Ammon's horn (tissue), 1 donor: Measurements from ENCODE around the gene CHN1.

Experiments
- DNase-seq: peaks from one replicate; pipeline ENCODE4 v3.0.0-alpha.2; 2016; ENCODE audit warnings: low spot score

Gene CHN1

DNA sequence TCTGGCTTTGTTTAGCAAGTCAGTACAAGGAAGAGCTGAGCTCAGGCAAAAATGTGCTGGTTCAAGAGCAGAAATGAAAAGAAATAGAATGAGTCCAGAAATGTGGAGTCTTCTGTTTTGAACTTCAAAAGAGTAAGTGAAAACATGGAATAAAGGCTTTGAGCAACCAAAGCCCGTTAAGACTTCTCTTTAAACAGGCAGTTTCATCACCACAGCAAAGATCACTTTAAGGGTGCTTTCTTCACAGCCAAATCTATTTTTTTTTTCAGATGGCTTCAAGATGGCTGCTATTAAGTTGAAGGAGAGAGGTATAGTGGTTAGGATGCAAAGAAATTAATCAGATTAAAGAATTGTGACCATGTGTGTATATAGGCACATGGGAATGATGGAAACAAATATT, 238.9 kb downstream of the CHN1 start:
- DNase-seq: no peak

DNA sequence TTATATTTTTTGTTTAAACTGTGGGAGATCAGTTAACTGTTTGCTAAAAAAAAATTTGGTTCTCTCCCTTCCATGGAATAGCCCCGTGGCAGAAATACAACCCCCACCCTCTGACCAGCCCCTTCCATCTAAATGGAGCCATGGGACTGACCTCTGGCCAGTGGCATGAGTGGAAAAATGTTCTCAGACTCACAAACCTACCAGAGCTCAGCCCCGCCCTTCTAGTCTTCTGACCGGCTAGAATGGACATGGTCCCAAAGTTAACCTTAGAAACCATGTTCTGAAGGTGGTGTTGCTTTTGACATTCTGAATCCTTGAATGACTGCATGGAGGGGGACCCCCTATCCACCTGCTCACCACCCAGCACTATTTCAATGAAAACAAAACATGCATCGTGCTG, 239.6 kb downstream of the CHN1 start:
- DNase-seq: no peak

GRCh38 chr2:174764280-174765255, 240.6 kb downstream of the CHN1 start, which contains the start of gene CHRNA1:
TSS of gene CHRNA1 (minus strand) at chr2:174764472. CDS start at chr2:174764394, 78 bp downstream.
- DNase-seq: no peak

GRCh38 chr2:174763780-174764179, 241.4 kb downstream of the CHN1 start:
- no peak for DNase-seq

DNA sequence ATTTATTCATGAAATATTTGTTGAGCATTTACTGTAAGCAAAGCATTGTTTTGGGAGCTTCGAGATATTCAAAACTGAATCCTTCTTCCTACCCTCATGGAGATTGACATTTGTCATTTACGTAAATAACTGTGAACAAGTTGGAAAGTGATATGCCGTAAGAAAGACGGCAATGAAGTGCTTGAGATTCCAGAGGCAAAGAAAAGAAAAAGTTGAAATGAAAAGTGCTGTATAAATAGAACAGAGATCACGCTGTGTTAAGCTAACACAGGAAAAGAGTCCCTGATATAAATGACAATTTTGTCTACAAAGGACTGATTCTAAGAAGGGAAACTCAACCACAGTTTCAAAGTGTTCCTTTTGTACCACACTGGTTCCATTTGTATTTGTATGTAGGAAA, 242.7 kb downstream of the CHN1 start:
- no peak for DNase-seq

DNA sequence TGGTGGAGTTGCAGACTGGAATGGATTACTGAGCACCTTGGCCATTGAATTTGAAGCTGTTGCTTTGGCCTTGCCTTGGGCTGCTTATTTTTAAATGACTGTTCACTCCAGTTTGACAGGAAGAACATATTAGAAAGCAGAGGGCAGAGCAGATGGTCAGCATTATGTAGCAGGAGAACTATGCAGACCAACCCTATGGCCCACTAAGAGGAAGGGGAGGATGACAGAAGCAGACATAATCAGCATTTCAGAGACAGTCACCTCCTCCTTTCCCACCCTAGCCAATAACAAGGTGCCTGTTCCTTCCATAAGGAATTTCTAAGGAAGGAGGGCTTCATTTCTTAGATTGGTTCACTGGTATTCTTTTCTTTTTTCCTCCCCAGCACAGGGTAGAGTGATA, 243.3 kb downstream of the CHN1 start:
- DNase-seq: no peak

DNA sequence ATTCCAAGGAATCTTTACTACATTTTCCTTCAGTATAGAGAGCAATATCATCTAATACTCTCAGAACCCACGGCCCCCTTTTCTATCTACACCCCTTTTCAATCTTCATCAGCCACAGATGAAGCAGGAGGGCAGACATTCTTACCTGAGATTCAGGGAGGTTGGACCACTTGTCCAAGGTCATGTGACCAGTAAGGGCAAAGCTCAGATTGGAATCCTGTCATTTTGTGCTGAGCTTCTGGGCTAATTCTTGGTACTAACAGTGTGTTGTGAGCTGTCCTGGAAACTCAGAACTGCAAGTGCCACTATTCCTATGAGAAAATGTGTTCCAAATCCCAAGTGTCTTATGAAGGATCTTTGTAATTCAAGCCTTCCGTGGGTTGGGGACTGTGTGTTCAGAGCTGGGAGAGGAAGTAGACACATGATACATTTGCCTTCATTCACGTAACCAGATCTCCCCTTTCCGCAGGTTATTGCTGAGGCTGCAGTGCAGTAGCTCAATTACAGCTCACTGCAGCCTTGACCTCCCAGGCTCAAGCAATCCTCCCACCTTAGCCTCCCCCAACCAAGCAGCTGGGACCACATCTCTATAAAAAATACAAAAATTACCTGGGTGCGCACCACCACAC, 244.2 kb downstream of the CHN1 start:
- DNase-seq: no peak

DNA sequence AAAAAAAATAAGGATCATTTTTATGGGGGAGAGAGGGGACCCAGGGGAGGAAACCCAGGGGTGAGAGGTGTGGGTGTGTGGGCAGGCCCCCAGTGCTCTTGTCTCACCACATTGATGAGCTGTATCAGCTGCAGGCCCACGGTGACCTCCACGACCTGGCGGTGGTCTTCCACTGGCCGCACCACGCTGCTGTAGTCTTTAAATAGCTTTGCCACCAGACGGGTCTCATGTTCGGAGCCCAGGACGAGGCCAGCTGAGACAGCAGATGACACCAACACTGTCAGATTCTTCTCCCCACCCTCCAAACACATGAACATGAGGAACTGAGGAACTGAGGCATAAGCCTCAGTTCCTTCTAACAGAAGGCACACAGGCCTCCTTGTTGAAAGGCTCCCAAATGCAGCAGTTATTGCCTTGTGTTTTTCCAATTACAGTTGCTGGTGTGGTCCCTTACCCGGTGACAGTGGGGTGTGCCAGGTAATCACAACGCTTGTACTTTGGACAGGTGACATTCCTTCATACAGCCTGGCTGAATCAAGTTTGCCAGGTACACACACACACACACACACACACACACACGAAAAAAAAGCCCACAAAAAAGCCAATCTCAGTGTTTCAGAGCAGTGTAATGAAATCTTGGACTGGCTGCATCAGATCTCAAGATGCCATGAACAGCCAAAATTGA, 245.7 kb downstream of the CHN1 start:
- no peak for DNase-seq

GRCh38 chr2:174756743-174757142, 248.4 kb downstream of the CHN1 start:
- no peak for DNase-seq

GRCh38 chr2:174753038-174753633, 252.0 kb downstream of the CHN1 start:
- no peak for DNase-seq

DNA sequence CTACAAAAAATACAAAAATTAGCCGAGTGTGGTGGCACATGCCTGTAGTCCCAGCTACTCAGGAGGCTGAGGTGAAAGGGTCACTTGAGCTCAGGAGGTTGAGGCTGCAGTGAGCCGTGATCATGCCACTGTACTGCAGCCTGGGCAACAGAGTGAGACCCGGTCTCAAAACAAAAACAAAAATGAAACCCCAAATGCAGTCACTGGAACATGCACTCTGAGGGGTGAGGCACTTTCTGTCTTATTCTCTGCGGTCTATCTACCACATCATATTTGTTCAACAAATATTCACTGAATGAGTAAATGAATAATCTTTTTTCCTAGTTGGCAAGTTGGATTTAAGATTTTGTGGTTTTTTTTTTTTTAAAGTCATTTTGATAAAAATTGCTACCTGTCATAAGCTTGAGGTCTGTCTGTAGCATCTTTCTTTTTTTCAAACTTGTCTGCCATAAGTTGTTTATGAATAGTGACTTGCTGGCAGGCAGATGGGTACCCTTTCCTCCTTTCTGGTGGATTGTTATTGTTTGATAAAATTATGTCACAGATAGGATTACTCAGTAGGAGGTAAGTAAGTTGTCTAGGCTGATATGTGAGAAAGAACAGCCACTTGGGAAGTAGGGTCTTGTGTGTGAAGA, 252.7 kb downstream of the CHN1 start:
- no peak for DNase-seq

GRCh38 chr2:174750923-174751441, 254.2 kb downstream of the CHN1 start:
- DNase-seq: no peak

DNA sequence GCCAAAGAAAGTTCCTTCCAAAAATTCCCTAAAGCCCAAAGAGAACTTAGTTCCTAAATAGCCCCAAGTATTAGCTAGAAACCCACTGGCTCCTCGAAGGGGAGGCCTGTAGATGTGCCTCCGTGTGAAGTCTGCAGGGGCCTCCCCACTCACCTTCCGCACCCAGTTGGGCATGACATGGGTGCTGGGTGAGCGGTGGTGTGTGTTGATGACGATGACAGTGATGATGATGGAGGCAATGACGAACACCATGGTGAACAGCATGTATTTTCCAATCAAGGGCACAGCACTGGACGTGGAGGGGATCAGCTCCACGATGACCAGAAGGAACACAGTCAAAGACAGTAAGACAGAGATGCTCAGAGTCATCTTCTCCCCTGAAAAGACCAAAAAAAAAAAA, 255.4 kb downstream of the CHN1 start:
- no peak for DNase-seq

- peak; percentile 82 for DNase-seq
Measured at GRCh38 chr2:174748948-174749347, 256.2 kb downstream of the CHN1 start.
